K562 (cell line): Measurements from ENCODE around the gene COQ9. TPM values are rescaled to one million over a fixed set of nuclear protein-coding genes. Genes with fewer than 3 reads are reported as not detected.

Source experiments
- EHMT2 ChIP-seq: fragments of 450-650 bp; IDR thresholded peaks from 2 replicates; pipeline ENCODE4 v1.6.1; 2018; ENCODE audit warnings: antibody characterized with exemption
- FOXA1 ChIP-seq: fragments of 450-650 bp; IDR thresholded peaks from 2 replicates; pipeline ENCODE4 v1.6.1; 2016; ENCODE audit warnings: mild to moderate bottlenecking, borderline replicate concordance
- NCOR1 ChIP-seq: fragments of 450-650 bp; IDR thresholded peaks from 2 replicates; pipeline ENCODE4 v1.6.1; 2016; ENCODE audit warnings: mild to moderate bottlenecking, moderate library complexity
- RBM39 ChIP-seq: fragments of 200-400 bp; formaldehyde crosslinking; optimal IDR thresholded peaks from 2 replicates; pipeline ENCODE3; 2018; ENCODE audit warnings: low read depth, low read length
- ZNF830 ChIP-seq: fragments of 250-450 bp; sonication (Bioruptor Pico); IDR thresholded peaks from 2 replicates; pipeline ENCODE4 v1.5.0; 2021; ENCODE audit warnings: mild to moderate bottlenecking
- polyA plus RNA-seq, 8 experiments: library from polyadenylated mRNA; depleted of rRNA in 4 of 8; stranded (reverse) in 5 of 8; unstranded in 3 of 8; fragments of >200 nt; fragmentation: Nextera tagmentation in 2 of 8; fragmentation: Illumina TruSeq in 1 of 8; extraction: Ambion mirVana in 2 of 8; extraction: Trizol in 1 of 8; gene quantifications; 2 replicates each; pipeline versions ENCODE4 v1.2.1 to v1.2.3, GENCODE V29; 2011 to 2014; ENCODE audit warnings: inconsistent platforms in 1 of 8, missing spikeins in 1 of 8
- total RNA-seq, 7 experiments: library from RNA; depleted of rRNA in 6 of 7; stranded (reverse); fragments of >200 nt in 6 of 7; fragmentation: Illumina TruSeq in 2 of 7; extraction: Trizol in 2 of 7; gene quantifications; 2 replicates each; pipeline versions ENCODE4 v1.2.1 to v1.2.3, GENCODE V29; 2011 to 2021; ENCODE audit warnings: low replicate concordance in 1 of 7
- TF ChIP-seq, protein P1 (sequence below): sonication (generic); formaldehyde crosslinking; IDR thresholded peaks from 2 replicates; pipeline ENCODE4 v1.8.0; 2023; ENCODE audit warnings: mild to moderate bottlenecking, missing genetic modification reagents
- TF ChIP-seq, protein P2 (sequence below): fragments of 450-650 bp; formaldehyde crosslinking; IDR thresholded peaks from 2 replicates; pipeline ENCODE4 v1.4.0; 2020; ENCODE audit warnings: mild to moderate bottlenecking
- TF ChIP-seq, protein P3 (sequence below), 3 experiments: IDR thresholded peaks in 2 of 3; conservative IDR thresholded peaks in 1 of 3; 2 replicates each; pipeline ENCODE4 v1.5.1; 2011 to 2012; ENCODE audit warnings: low read length in 3 of 3, mild to moderate bottlenecking in 3 of 3, control low read depth in 2 of 3, improper control_type of control experiment in 1 of 3, inconsistent platforms in 1 of 3, low read depth in 1 of 3, mixed read lengths in 1 of 3, moderate library complexity in 1 of 3; ENCODE audit not compliant: insufficient read depth in 2 of 3

COQ9 gene
- total and polyA plus RNA-seq, 9 of the 15 experiments (the other 6 are each of a cell fraction or from before 2014, with no cell fraction given) = 35.0 to 139 (median 71.4) TPM

DNA sequence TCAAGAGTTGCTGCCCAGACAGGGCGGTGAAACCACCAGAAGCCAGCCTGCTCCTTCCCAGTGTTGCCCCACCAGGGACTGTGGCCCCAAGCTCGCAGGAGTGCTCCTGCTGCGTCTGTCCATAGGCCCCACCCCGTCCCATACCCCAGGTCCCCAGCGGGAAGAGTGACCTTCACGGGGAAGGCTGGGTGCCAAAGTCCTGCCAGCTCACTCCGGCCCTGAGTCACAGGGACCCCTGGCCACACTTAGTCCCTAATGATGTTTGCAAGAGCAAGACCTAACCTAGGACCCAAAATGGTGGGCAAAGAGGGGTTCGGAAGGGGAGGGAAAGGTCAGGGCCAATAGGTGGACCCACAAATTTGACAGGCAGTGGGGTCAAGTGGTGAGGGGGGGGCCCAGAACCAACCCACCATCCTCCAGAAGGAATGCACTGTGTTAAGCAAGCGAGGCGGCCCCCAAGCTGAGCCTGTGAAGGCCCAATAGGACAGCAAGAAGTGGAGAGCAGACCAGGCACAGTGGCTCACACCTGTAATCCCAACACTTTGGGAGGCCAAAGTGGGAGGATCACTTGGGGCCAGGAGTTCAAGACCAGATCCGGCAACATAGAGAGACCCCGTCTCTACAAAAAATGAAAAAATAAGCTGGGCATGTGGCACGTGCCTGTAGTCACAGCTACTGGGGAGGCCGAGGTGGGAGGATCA, 35.7 kb downstream of the COQ9 start (continued):
- TF ChIP-seq, protein P1, sequence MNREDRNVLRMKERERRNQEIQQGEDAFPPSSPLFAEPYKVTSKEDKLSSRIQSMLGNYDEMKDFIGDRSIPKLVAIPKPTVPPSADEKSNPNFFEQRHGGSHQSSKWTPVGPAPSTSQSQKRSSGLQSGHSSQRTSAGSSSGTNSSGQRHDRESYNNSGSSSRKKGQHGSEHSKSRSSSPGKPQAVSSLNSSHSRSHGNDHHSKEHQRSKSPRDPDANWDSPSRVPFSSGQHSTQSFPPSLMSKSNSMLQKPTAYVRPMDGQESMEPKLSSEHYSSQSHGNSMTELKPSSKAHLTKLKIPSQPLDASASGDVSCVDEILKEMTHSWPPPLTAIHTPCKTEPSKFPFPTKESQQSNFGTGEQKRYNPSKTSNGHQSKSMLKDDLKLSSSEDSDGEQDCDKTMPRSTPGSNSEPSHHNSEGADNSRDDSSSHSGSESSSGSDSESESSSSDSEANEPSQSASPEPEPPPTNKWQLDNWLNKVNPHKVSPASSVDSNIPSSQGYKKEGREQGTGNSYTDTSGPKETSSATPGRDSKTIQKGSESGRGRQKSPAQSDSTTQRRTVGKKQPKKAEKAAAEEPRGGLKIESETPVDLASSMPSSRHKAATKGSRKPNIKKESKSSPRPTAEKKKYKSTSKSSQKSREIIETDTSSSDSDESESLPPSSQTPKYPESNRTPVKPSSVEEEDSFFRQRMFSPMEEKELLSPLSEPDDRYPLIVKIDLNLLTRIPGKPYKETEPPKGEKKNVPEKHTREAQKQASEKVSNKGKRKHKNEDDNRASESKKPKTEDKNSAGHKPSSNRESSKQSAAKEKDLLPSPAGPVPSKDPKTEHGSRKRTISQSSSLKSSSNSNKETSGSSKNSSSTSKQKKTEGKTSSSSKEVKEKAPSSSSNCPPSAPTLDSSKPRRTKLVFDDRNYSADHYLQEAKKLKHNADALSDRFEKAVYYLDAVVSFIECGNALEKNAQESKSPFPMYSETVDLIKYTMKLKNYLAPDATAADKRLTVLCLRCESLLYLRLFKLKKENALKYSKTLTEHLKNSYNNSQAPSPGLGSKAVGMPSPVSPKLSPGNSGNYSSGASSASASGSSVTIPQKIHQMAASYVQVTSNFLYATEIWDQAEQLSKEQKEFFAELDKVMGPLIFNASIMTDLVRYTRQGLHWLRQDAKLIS (CRISPR knock-in tag) = no peak
- TF ChIP-seq, protein P2, sequence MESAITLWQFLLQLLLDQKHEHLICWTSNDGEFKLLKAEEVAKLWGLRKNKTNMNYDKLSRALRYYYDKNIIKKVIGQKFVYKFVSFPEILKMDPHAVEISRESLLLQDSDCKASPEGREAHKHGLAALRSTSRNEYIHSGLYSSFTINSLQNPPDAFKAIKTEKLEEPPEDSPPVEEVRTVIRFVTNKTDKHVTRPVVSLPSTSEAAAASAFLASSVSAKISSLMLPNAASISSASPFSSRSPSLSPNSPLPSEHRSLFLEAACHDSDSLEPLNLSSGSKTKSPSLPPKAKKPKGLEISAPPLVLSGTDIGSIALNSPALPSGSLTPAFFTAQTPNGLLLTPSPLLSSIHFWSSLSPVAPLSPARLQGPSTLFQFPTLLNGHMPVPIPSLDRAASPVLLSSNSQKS = no peak
- TF ChIP-seq ZNF830 (CRISPR knock-in tag) (no peak), RBM39 (no peak), EHMT2 (no peak), FOXA1 (no peak), NCOR1 (no peak)
- TF ChIP-seq, protein P3, sequence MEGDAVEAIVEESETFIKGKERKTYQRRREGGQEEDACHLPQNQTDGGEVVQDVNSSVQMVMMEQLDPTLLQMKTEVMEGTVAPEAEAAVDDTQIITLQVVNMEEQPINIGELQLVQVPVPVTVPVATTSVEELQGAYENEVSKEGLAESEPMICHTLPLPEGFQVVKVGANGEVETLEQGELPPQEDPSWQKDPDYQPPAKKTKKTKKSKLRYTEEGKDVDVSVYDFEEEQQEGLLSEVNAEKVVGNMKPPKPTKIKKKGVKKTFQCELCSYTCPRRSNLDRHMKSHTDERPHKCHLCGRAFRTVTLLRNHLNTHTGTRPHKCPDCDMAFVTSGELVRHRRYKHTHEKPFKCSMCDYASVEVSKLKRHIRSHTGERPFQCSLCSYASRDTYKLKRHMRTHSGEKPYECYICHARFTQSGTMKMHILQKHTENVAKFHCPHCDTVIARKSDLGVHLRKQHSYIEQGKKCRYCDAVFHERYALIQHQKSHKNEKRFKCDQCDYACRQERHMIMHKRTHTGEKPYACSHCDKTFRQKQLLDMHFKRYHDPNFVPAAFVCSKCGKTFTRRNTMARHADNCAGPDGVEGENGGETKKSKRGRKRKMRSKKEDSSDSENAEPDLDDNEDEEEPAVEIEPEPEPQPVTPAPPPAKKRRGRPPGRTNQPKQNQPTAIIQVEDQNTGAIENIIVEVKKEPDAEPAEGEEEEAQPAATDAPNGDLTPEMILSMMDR (IDR thresholded peaks at IDR 0.05 in 2 of 3, conservative IDR thresholded peaks at IDR 0.05 in 1 of 3; ENCODE audit: insufficient read depth in 2 of 3, low read depth in 1 of 3, low read length in 3 of 3) = no peak
